ENCODE measurements around the gene MYO1H.
"Not testable (repeated sequence)": the region's sequence is repeated elsewhere in the genome, so short reads cannot be mapped to it uniquely, and the experiment has no call there.

The MYO1H gene

GRCh38 chr12:109466305-109466704, 118.6 kb downstream of the MYO1H start:
- DNase-seq (ENCODE audit: extremely low read depth, low read depth), result no peak
- no peak for TF ChIP-seq CTCF (IDR thresholded peaks at IDR 0.05; ENCODE audit: low read depth, low read length, missing control alignments)
- no peak overlapping the region for H3K4me3 ChIP-seq (replicated peaks; ENCODE audit: low read depth, low read length)

DNA sequence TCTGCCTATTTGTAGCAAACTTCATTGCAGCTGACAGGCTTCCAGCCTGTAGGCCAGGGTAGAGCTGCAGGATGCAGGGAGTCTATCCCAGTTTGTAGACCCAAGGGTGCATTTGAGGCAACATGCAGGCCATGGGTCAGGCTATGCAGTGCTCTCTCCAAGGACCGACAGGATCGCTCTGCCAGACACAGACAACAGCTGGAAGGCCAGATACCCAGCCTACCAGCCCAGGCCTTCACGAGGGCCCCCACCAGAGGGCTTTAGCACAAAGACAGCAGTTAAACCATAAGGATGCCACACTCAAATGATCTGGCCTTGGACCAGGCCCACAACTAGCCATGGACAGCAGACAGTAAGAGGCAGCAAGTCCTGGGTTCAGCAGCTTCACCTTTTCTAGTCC, 119.1 kb downstream of the MYO1H start:
- no peak for TF ChIP-seq CTCF (IDR thresholded peaks at IDR 0.05; ENCODE audit: low read depth, low read length, missing control alignments)
- no peak for DNase-seq (ENCODE audit: extremely low read depth, low read depth)
- H3K4me3 ChIP-seq (replicated peaks; ENCODE audit: low read depth, low read length), result no peak overlapping the region

GRCh38 chr12:109467978-109468676, 120.4 kb downstream of the MYO1H start:
- no peak for DNase-seq (ENCODE audit: extremely low read depth, low read depth)
- no peak for TF ChIP-seq CTCF (IDR thresholded peaks at IDR 0.05; ENCODE audit: low read depth, low read length, missing control alignments)
- H3K4me3 ChIP-seq (replicated peaks; ENCODE audit: low read depth, low read length), result no peak overlapping the region

DNA sequence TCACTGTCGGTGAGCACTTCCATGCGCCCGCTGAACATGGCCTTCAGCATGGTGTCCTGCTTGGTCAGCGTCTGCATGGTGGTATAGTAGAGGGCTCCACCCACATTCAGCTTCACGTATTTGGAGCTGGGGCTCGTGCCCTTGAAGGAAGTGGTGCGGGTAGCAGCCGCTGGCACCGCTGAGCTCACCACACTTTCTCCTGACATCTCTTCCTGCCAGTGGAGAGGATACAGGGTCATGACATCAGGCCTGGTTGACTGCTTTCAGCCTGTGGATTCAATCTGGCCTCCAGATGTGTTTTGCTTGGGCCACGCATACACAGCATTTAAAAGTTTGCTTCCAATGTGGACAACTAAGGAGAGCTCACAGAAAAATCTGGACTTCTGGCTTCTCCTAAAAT, 121.8 kb downstream of the MYO1H start:
- peak; percentile 95 for DNase-seq (ENCODE audit: extremely low read depth, low read depth)
- H3K4me3 ChIP-seq (replicated peaks; ENCODE audit: low read depth, low read length), result peak overlapping the region; percentile 6; the same call in 1 of the 2 replicates
- TF ChIP-seq CTCF (IDR thresholded peaks at IDR 0.05; ENCODE audit: low read depth, low read length, missing control alignments), result no peak

GRCh38 chr12:109473006-109473405, 125.3 kb downstream of the MYO1H start:
- no peak for TF ChIP-seq CTCF (IDR thresholded peaks at IDR 0.05; ENCODE audit: low read depth, low read length, missing control alignments)
- H3K4me3 ChIP-seq (replicated peaks; ENCODE audit: low read depth, low read length), result no peak overlapping the region
- no peak for DNase-seq (ENCODE audit: extremely low read depth, low read depth)

DNA sequence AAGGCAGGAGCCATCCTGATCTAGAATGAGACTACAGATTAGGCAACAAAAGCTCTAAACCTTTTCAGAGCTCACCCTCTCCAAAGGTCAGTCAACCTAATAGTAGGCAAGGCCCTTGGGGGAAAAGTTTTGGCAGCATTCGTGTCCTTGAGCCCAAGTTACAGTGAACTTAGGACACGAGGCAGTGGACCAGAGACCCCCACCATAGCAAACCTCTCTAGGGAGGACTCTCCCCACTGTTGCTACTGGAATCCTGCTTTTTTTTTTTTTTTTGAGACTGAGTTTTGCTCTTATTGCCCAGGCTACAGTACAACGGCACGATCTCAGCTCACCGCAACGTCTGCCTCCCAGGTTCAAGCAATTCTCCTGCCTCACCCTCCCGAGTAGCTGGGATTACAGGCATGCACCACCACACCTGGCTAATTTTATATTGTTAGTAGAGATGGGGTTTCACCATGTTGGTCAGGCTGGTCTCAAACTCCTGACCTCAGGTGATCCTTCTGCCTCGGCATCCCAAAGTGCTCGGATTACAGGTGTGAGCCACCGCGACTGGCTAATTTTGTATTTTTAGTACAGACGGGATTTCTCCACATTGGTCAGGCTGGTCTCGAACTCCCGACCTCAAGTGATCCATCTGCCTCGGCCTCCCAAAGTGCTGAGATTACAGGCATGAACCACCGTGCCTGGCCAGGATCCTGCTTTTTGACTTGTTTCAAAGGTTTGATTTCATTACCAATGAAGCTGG, 126.0 kb downstream of the MYO1H start:
- not testable (repeated sequence) for H3K4me3 ChIP-seq (replicated peaks; ENCODE audit: low read depth, low read length); DNase-seq (ENCODE audit: extremely low read depth, low read depth)

- no peak for DNase-seq (ENCODE audit: extremely low read depth, low read depth)
- no peak for TF ChIP-seq CTCF (IDR thresholded peaks at IDR 0.05; ENCODE audit: low read depth, low read length, missing control alignments)
- peak overlapping the region; percentile 90 for H3K4me3 ChIP-seq (replicated peaks; ENCODE audit: low read depth, low read length)
Measured at GRCh38 chr12:109475121-109475520, 127.4 kb downstream of the MYO1H start.

Measured in HFF-Myc (cell line).